CD4-positive, alpha-beta T cell treated with Interleukin-15 for 1 hour (primary cell): ENCODE measurements around the gene KCNJ16.

Experiments used
- DNase-seq: peaks from one replicate; pipeline ENCODE4 v3.0.0-alpha.2; 2020

KCNJ16 gene

GRCh38 chr17:70070305-70071027 lies 4.6 kb upstream of the KCNJ16 start:
- DNase-seq: no peak

- no peak for DNase-seq
Observed at GRCh38 chr17:70071127-70071526, 3.9 kb upstream of the KCNJ16 start.

DNA sequence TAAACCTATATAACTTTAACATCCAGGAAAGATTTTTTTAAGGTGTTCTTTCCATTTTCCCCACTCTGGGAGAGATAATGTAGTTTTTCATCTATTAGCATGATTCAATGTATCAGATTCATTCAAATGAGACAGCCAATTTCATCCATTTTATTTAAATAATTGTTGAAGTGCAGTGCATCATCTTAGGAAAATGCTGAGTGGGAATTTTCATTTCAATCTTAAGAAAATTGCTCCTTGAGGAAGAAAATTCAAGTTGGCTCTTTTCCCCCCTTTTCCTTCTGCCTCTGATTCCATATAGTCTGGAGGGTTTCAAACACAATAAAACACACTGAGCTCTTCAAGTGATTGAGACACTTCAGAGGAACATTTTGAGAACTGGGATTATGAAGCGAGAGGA lies 3.4 kb upstream of the KCNJ16 start:
- DNase-seq: no peak

DNA sequence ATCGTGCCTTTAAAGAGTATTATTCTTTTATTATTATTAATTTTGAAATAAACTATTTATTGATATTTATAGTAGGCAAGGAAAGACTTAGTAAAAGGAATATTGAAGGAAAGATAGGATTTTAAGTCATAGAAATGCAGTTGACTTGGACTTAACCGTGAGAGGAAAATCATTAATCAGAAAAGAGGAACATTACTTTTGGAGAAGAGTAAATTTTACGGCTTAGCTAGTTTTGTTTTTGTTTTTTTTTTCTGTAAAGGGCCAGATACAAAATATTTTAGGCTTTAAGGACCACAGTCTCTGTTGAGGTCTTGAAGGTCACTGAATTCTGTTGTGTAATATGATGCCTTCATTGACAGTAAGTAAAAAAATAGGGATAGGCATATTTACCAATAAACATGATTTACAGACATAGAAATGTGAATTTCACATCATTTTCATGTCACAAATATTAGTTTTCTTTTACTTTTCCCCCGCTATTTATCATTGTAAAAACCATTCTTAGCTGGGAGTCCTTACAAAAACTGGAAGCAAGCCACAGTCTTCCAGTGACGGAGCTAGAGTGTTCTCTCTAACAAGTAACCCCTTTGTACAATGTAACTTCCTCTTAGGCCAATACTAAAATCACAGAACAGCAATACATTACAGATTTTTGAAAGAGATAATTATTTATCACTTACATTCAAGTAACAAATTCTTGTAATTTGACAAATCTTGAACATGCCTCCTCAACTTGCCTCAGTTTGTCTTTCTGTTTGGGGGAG lies 2.3 kb upstream of the KCNJ16 start:
- no peak for DNase-seq

DNA sequence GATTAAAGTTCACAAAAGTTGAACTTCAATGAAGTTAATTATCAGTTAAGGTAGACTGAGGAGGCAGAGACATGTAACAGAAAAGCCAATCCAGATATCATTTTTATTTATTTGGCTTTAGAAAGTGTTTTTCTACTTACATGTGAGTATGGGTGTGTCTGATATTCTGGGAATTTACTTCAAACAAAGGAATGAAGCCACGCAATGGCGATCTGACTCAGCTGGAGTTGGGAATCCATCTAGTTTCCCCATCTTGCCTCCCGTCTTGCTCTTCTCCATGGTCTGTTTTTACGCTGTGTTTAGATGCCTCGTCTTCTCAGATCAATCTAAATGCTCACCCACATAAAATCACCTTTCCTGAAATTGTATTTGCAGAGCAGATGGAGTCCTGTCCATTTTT lies 1.7 kb upstream of the KCNJ16 start:
- DNase-seq: no peak

GRCh38 chr17:70073799-70074198 lies 1.2 kb upstream of the KCNJ16 start:
- no peak for DNase-seq

DNA sequence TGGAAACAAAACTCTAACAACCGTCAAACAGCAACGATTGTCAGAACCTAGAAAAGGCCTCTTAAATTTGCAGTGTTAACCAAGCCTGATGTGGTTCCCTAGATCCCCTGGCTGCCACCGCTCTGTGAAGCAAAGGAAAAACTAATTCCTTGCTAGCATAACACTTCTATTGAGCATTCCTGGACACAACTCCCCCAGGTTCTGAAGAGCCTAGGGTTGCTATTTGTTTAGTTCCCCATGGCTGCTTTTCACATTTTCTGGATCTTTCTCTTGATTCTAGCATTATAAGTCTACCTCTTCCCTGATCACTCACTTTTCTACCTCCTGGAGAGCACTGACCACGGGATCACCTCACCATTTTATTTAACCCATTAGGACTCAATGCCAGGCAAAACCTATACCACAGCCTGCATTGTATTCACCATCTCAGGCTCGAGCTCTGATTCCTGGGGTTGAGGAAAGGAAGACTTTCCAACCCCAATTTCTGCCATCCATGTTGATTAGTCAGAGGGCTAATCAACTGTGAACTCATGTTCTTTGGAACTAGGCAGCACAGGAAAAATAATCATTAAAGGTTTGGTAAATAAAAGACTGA lies 692 bp upstream of the KCNJ16 start:
- DNase-seq: no peak

DNA sequence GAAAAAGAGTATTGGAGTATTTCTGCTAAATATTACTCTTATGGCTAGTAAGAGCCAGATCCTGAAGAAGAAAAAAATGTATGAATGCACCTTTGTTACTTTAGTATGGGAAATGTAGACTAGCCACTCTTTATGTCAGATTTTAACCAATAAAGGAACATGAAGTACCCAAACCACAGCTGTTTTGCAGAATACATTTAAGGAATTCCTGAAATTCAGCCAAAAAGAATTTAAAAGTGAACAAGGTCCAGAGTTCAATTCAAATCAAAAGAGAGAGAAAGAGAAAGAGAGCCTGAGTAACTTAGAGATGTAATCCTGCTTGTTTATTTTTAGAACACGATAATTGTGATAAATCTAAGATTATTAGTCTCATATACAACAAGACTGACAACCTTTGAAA lies 1.2 kb downstream of the KCNJ16 start:
- DNase-seq: no peak

GRCh38 chr17:70076831-70077230 lies 1.8 kb downstream of the KCNJ16 start:
- no peak for DNase-seq

- no peak for DNase-seq
Observed at GRCh38 chr17:70078549-70078948, 3.5 kb downstream of the KCNJ16 start.

DNA sequence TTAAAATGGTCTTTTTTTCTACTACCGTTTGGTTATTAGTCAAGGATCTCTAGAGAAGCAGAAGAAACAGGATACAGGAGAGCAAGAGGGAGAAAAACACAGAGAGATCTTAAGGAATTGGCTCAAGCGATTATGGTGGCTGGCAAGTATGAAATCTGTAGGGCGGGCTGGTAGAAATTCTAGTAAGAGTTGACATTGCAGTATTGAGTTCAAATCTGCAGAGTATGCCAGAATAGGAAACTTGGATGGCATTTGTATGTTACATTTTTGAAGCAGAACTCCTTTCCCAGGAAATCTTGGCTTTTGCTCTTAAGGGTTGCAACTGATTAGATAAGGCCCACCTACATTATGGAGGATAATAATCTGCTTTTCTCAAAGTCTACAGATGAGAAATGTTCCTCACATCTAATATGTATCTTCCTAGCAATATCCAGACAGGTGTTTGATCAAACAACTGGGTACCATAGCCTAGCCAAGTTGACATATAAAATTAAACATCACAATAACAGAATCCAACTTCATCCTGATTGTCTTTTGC lies 4.0 kb downstream of the KCNJ16 start:
- DNase-seq: no peak

DNA sequence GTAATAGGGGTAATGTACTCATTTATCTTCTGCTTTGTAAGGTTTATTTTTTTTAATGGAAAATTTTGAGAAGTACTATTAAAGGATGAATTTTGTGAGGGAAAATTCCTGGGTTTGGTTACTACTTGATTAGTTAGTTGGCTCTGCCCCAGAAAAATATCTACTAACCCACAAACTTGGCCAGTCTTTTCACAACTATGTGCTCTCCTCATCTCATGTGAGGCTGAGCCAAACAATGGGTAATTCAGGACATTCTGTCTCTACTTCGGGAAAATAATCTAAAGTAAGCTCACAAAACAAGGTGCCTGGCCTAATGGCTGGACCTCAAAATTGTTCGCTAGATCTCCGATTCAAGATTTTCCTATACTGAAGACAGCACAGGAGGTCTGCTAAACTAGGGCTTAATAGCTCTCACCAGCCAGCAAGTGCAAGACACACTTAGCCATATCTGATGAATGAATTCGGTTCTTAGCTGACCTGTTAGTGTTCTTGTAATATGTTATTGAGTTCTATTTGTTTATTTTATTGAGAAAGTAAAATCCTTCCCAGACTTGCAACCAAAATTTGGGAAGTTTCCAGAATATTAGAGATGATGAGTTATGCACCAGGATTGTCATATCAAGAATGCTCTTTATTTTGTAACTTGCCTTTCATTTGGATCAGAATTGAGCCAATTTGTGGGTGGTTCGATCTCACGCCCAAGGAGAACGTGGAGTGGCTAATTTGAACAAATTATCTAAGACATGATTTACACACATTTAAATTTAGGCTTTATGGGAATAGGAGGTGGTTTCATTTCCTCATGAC lies 5.7 kb downstream of the KCNJ16 start:
- DNase-seq: no peak

- DNase-seq: no peak
Observed at GRCh38 chr17:70081885-70082284, 6.9 kb downstream of the KCNJ16 start.

DNA sequence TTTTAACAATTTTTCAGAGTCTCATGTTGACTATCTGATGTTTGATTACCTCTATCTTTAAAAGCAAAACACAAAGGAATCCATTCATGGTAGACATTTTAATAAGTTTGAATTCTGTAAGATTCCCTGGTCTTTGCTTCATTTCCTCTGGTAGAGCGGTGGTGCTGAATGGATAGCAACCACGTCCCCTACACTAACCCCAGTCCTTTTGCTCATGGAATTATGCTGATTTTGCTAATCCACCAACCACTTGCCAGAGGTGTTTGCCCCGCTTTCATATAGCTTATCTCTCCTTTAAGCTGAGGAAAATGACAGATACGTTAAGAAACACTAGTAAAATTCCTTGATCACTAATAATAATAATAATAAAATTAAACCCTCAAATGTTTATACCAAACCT lies 9.5 kb downstream of the KCNJ16 start:
- DNase-seq: no peak

DNA sequence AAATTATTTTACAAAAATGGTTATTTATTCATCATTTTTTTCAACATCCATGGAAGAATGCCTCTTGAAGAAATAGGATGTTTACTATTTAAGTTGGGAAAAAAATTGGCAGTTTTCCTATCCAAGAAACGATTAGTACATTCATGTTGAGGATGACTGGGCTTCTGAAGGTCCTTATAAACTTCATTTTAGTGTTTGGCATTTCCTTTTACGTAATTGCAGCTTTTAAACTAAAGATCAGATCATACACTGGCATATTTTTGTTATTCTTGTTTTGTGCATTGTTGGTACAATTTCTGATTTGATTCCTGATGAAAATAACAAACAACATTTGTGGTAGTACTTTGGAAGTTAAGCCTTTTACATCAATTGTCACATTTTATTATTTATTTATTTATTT lies 11.5 kb downstream of the KCNJ16 start:
- DNase-seq: no peak

- DNase-seq: no peak
Observed at GRCh38 chr17:70089513-70090148, 14.6 kb downstream of the KCNJ16 start.

DNA sequence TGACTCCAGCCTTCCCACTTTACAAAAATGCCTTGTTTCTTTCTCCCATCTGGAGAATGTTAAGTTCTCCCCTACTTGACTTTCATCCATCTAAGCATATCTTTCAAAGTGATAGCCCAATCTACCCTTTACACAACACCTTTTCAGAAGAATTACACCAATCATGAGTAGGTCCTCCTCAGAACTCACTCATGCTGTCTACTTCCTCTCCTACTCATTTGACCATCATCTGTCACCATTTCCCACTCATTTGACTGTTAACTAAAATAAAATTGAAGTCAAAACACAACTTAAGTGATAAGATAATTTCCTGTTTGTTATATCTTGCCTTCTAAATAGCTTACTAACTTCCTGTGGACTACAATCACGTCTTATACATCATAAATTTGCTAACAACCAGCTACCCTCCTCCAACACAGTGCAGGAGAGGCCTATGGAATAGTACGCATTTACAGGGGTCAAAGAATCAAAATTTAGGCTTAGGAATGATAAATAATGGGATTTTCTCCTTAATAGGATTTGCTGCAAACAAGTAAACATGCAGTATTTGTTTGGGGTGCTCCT lies 16.1 kb downstream of the KCNJ16 start:
- no peak for DNase-seq

GRCh38 chr17:70091696-70092095 lies 16.7 kb downstream of the KCNJ16 start:
- no peak for DNase-seq

GRCh38 chr17:70093163-70093562 lies 18.1 kb downstream of the KCNJ16 start:
- DNase-seq: no peak

GRCh38 chr17:70095455-70095854 lies 20.4 kb downstream of the KCNJ16 start:
- DNase-seq: no peak

DNA sequence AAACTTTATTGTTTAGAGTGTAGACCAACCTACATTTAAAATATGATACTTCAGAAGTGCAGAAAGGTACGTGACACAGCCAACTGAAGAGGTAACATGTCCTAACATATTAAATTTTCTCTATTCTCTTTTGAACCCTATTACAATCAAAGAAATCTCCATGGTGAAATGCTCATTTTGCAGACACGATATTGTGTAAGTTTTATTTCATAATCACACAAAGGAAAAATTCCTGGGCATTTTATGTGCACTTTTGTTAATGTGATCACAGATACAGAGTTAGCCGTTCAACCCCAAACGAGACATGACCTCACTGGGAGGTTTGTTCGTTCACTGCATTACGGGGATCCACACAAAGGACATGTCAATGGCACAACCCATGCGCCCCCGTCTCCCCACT lies 21.8 kb downstream of the KCNJ16 start:
- DNase-seq: no peak

DNA sequence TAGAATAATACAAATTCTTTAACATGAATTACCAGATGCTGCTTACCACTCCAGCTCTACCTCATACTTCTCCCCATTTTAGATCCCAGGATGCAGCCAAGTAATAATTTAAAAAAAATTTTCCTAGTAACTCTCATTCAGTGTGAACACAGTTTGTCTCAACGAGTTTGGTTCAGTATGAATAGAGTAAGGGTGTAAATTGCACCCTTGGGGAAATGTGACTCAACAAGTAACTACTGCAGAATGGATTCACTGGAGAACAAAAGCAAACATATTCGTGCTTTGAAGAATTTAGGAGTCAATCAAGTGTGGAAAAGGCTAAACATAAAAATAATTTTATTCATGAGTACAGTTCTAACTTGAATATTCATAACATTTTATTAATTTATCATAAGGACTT lies 23.0 kb downstream of the KCNJ16 start:
- no peak for DNase-seq
